A549 (cell line): ENCODE data around the gene PGBD1. TPM values are rescaled to one million over a fixed set of nuclear protein-coding genes. Genes with fewer than 3 reads are reported as not detected.

Source experiments
- ATAC-seq, 2 experiments: fragments of 200-7000 bp in 1 of 2; fragments of >200 bp in 1 of 2; cut with Nextera tagmentation in 1 of 2; cut with Tn5 transposase in 1 of 2; 3 replicates each; pipeline versions ENCODE4 v1.8.0 to v1.9.1; 2018 to 2020; ENCODE audit warnings: mild to moderate bottlenecking in 1 of 2, moderate library complexity in 1 of 2
- CTCF ChIA-PET: fragments of 300-600 bp; sonication (Branson Sonifier 250); formaldehyde crosslinking; extraction: SDS; loops from one replicate; lab custom pipeline; 2021; ENCODE audit warnings: antibody characterized with exemption, inconsistent platforms; lab: Yijun Ruan, JAX
- POLR2A ChIA-PET: fragments of 350-600 bp; formaldehyde crosslinking; extraction: SDS; loops from one replicate; lab custom pipeline; 2021; ENCODE audit warnings: antibody characterized with exemption, inconsistent platforms; lab: Yijun Ruan, JAX
- DNase-seq, 2 experiments: peaks; one replicate each; pipeline versions ENCODE4 v3.0.0 to v3.0.0-alpha.2; 2011 to 2016; ENCODE audit warnings: low read depth in 1 of 2, low spot score in 1 of 2
- FAIRE-seq: peaks from 2 replicates; lab custom pipeline; 2011; peaks lifted over from hg19 to GRCh38; lab: Jason Lieb, UNC
- H3K27ac ChIP-seq, 2 experiments: fragments of >200 bp; sonication (Bioruptor Twin); formaldehyde crosslinking; 3 replicates each; pipeline ENCODE4 v1.5.1; 2016 to 2017
- H3K4me1 ChIP-seq: fragments of >200 bp; sonication (Bioruptor Twin); formaldehyde crosslinking; 3 replicates; pipeline ENCODE4 v1.6.1; 2016
- H3K4me2 ChIP-seq: fragments of >200 bp; sonication (Bioruptor Twin); formaldehyde crosslinking; 3 replicates; pipeline ENCODE4 v1.6.1; 2016
- H3K4me3 ChIP-seq: fragments of >200 bp; sonication (Bioruptor Twin); formaldehyde crosslinking; 3 replicates; pipeline ENCODE4 v1.5.1; 2016
- H3K9me3 ChIP-seq: fragments of >200 bp; sonication (Bioruptor Twin); formaldehyde crosslinking; 3 replicates; pipeline ENCODE4 v1.6.1; 2016
- BHLHE40 ChIP-seq: IDR thresholded peaks from 2 replicates; pipeline ENCODE4 v1.6.1; 2012; ENCODE audit warnings: low read depth, low read length, inconsistent platforms
- CBX8 ChIP-seq: fragments of 200-600 bp; sonication (generic); IDR thresholded peaks from 2 replicates; pipeline ENCODE4 v1.6.1; 2016
- CHD4 ChIP-seq: fragments of 200-600 bp; sonication (generic); IDR thresholded peaks from 2 replicates; pipeline ENCODE4 v1.6.1; 2016; ENCODE audit warnings: antibody characterized with exemption, mild to moderate bottlenecking, borderline replicate concordance
- EHMT2 ChIP-seq: fragments of 200-600 bp; sonication (generic); IDR thresholded peaks from 2 replicates; pipeline ENCODE4 v1.6.1; 2016; ENCODE audit warnings: antibody characterized with exemption, low read depth, mild to moderate bottlenecking, moderate library complexity
- ELK1 ChIP-seq: fragments of 150-350 bp; IDR thresholded peaks from 2 replicates; pipeline ENCODE4 v1.6.1; 2014; ENCODE audit warnings: low read depth, mild to moderate bottlenecking, low read length
- EP300 ChIP-seq, 2 experiments: fragments of >200 bp; sonication (Bioruptor Twin); formaldehyde crosslinking; IDR thresholded peaks; 2 replicates in 1 of 2; 3 replicates in 1 of 2; pipeline ENCODE4 v1.6.1; 2016 to 2017
- FOSL2 ChIP-seq, 2 experiments: fragments of 450-650 bp in 1 of 2; fragments of >200 bp in 1 of 2; sonication (Bioruptor Twin) in 1 of 2; formaldehyde crosslinking; IDR thresholded peaks; 2 replicates each; pipeline versions ENCODE4 v1.5.0 to v1.6.1; 2016 to 2020; ENCODE audit warnings: mild to moderate bottlenecking in 1 of 2, moderate library complexity in 1 of 2
- GATA3 ChIP-seq: IDR thresholded peaks from 2 replicates; pipeline ENCODE4 v1.6.1; 2012; ENCODE audit warnings: borderline replicate concordance
- HEYL ChIP-seq: fragments of 250-450 bp; sonication (Bioruptor Pico); IDR thresholded peaks from 2 replicates; pipeline ENCODE4 v1.8.0; 2021; ENCODE audit warnings: mild to moderate bottlenecking, moderate library complexity
- HMGXB4 ChIP-seq: fragments of 250-450 bp; sonication (Bioruptor Pico); IDR thresholded peaks from 2 replicates; pipeline ENCODE4 v1.5.0; 2021; ENCODE audit warnings: mild to moderate bottlenecking, moderate library complexity, borderline replicate concordance
- JUNB ChIP-seq: fragments of >200 bp; sonication (Bioruptor Twin); formaldehyde crosslinking; IDR thresholded peaks from 2 replicates; pipeline ENCODE4 v1.6.1; 2016
- KDM5A ChIP-seq: fragments of 200-600 bp; sonication (generic); IDR thresholded peaks from 2 replicates; pipeline ENCODE4 v1.6.1; 2016; ENCODE audit warnings: antibody characterized with exemption, mild to moderate bottlenecking
- MAFK ChIP-seq: fragments of 450-650 bp; IDR thresholded peaks from 2 replicates; pipeline ENCODE4 v1.6.1; 2014; ENCODE audit not compliant: partially characterized antibody
- MYC ChIP-seq: IDR thresholded peaks from 2 replicates; pipeline ENCODE4 v1.6.1; 2012; ENCODE audit warnings: mild to moderate bottlenecking, inconsistent platforms, low read length, improper control_type of control experiment, borderline replicate concordance
- NR3C1 ChIP-seq: fragments of >200 bp; sonication (Bioruptor Twin); formaldehyde crosslinking; IDR thresholded peaks from 3 replicates; pipeline ENCODE4 v1.6.1; 2017
- PHF8 ChIP-seq: fragments of 200-600 bp; sonication (generic); IDR thresholded peaks from 2 replicates; pipeline ENCODE4 v1.6.1; 2016; ENCODE audit warnings: low read depth, mild to moderate bottlenecking, antibody characterized with exemption, moderate library complexity, borderline replicate concordance
- RAD21 ChIP-seq, 2 experiments: fragments of >200 bp in 1 of 2; sonication (Bioruptor Twin) in 1 of 2; formaldehyde crosslinking in 1 of 2; IDR thresholded peaks in 1 of 2; conservative IDR thresholded peaks in 1 of 2; 2 replicates in 1 of 2; 3 replicates in 1 of 2; pipeline ENCODE4 v1.6.1; 2012 to 2018; ENCODE audit warnings: inconsistent platforms in 1 of 2
- RCOR1 ChIP-seq: fragments of 150-350 bp; IDR thresholded peaks from 2 replicates; pipeline ENCODE4 v1.6.1; 2014; ENCODE audit warnings: antibody characterized with exemption, low read length, low read depth
- SMC3 ChIP-seq: fragments of >200 bp; sonication (Bioruptor Twin); formaldehyde crosslinking; IDR thresholded peaks from 3 replicates; pipeline ENCODE4 v1.6.1; 2018; ENCODE audit warnings: inconsistent platforms
- ZC3H11A ChIP-seq: fragments of 450-650 bp; IDR thresholded peaks from 2 replicates; pipeline ENCODE4 v1.6.1; 2014; ENCODE audit warnings: antibody characterized with exemption, mild to moderate bottlenecking
- WGBS: methylation state at CpG from one replicate; pipeline ENCODE4 v1.1.6; 2017; ENCODE audit errors: missing lambda C conversion rate; 5-methylcytosine and 5-hydroxymethylcytosine counted together
- polyA plus RNA-seq, 4 experiments: library from polyadenylated mRNA; depleted of rRNA in 3 of 4; stranded (reverse); fragments of >200 nt; fragmentation: RNase III in 1 of 4; extraction: RNeasy Plus Mini Kit Qiagen cat#74134 plus additional on column Dnase treatment in 1 of 4; gene quantifications; 2 replicates in 3 of 4; 3 replicates in 1 of 4; pipeline ENCODE4 v1.2.3, GENCODE V29; 2011 to 2017

Gene PGBD1
- polyA plus RNA-seq, 2 of the 4 experiments (the other 2 are of a cell fraction), result 4.1 to 7.0 TPM

- H3K4me1 ChIP-seq, result no peaks in the 10 kb centered on the region
- H3K4me2 ChIP-seq, result no peak overlapping the region
- no peak for TF ChIP-seq NR3C1
- no peak for TF ChIP-seq JUNB
- TF ChIP-seq EHMT2, result no peak
- DNase-seq (no peak), FAIRE-seq (no peak), ATAC-seq (no peak)
- ChIA-PET CTCF (no interaction called here), POLR2A (no interaction called here)
- no peaks in the 10 kb centered on the region for H3K9me3 ChIP-seq
- no peak overlapping the region for H3K4me3 ChIP-seq
- H3K27ac ChIP-seq, result no peak overlapping the region
These were observed 10.2 kb downstream of the PGBD1 start for GRCh38 chr6:28291573-28291972.

GRCh38 chr6:28295326-28295725, 14.0 kb downstream of the PGBD1 start:
- no peak for FAIRE-seq
- no peaks in the 10 kb centered on the region for H3K9me3 ChIP-seq
- no peak overlapping the region for H3K27ac ChIP-seq
- H3K4me1 ChIP-seq, result no peaks in the 10 kb centered on the region
- H3K4me2 ChIP-seq, result no peak overlapping the region
- WGBS, result 92% methylated on average over 5 of the region's 5 CpGs
- no peak overlapping the region for H3K4me3 ChIP-seq
- TF ChIP-seq HEYL (CRISPR knock-in tag) (no peak), EHMT2 (no peak), FOSL2 (IDR thresholded peaks at IDR 0.05) (no peak), FOSL2 (CRISPR knock-in tag; IDR thresholded peaks at IDR 0.05) (no peak), RAD21 (conservative IDR thresholded peaks at IDR 0.05 in 1 of 2, IDR thresholded peaks at IDR 0.05 in 1 of 2) (no peak), RCOR1 (no peak), EP300 (IDR thresholded peaks at IDR 0.05) (no peak), ZC3H11A (no peak), GATA3 (no peak), SMC3 (no peak), ELK1 (no peak), CHD4 (no peak), HMGXB4 (CRISPR knock-in tag) (no peak), MYC (no peak), PHF8 (no peak)
- ATAC-seq, result no peak
- no peak for DNase-seq
- ChIA-PET CTCF (no interaction called here), POLR2A (no interaction called here)

GRCh38 chr6:28296520-28297060, 15.2 kb downstream of the PGBD1 start:
- Histone ChIP-seq H3K4me2 (no peak overlapping the region), H3K4me3 (no peak overlapping the region), H3K4me1 (no peaks in the 10 kb centered on the region), H3K27ac (no peak overlapping the region), H3K9me3 (no peaks in the 10 kb centered on the region)
- WGBS, result 85% methylated on average over 7 of the region's 7 CpGs
- no peak for ATAC-seq
- DNase-seq, result no peak
- FAIRE-seq, result no peak
- CTCF ChIA-PET, result no interaction called here
- TF ChIP-seq MAFK (no peak), KDM5A (no peak), CBX8 (no peak), RAD21 (conservative IDR thresholded peaks at IDR 0.05 in 1 of 2, IDR thresholded peaks at IDR 0.05 in 1 of 2) (no peak), BHLHE40 (no peak)
- POLR2A ChIA-PET, result no interaction called here
